Panc1 (cell line): Measurements from ENCODE around the gene LRCH1. TPM values are rescaled to one million over a fixed set of nuclear protein-coding genes. Genes with fewer than 3 reads are reported as not detected.

ENCODE experiments used
- ATAC-seq: fragments of 200-7000 bp; cut with Tn5 transposase; 2 replicates; pipeline ENCODE4 v1.9.1; 2020; ENCODE audit warnings: mild to moderate bottlenecking, moderate library complexity
- BruUV-seq: library from RNA; stranded (reverse); fragments of 400-500 nt; replicated peaks from 2 replicates; lab custom pipeline; 2021; lab: Mats Ljungman, UMichigan
- CTCF ChIA-PET: fragments of 300-600 bp; sonication (Branson Sonifier 250); formaldehyde crosslinking; loops from one replicate; lab custom pipeline; 2022; ENCODE audit warnings: antibody characterized with exemption; lab: Charles Lee
- POLR2A ChIA-PET: fragments of 300-600 bp; sonication (Branson Sonifier 250); formaldehyde crosslinking; loops from one replicate; lab custom pipeline; 2022; ENCODE audit warnings: antibody characterized with exemption; lab: Charles Lee
- DNase-seq: peaks from one replicate; pipeline ENCODE4 v3.0.0-alpha.2; 2010; ENCODE audit warnings: low read depth, low spot score
- H3K27ac ChIP-seq: 2 replicates; pipeline ENCODE4 v1.5.1; 2011; ENCODE audit warnings: mild to moderate bottlenecking, low read length, inconsistent platforms
- H3K27me3 ChIP-seq: fragments of 200-500 bp; sonication (Bioruptor generic); 2 replicates; pipeline ENCODE4 v1.6.0; 2014; ENCODE audit warnings: low read length, inconsistent platforms; ENCODE audit not compliant: control insufficient read depth, insufficient read depth
- H3K36me3 ChIP-seq: fragments of 200-500 bp; sonication (Bioruptor generic); 2 replicates; pipeline ENCODE4 v1.5.1; 2014; ENCODE audit warnings: inconsistent platforms, mild to moderate bottlenecking, low read length, moderate library complexity; ENCODE audit not compliant: control insufficient read depth, insufficient read depth
- H3K4me1 ChIP-seq: 2 replicates; pipeline ENCODE4 v1.5.1; 2011; ENCODE audit warnings: inconsistent platforms, mild to moderate bottlenecking, low read length, moderate library complexity; ENCODE audit not compliant: control insufficient read depth, insufficient read depth
- H3K4me3 ChIP-seq, 2 experiments: 2 replicates each; pipeline ENCODE4 v1.5.1; 2011 to 2012; ENCODE audit warnings: low read depth in 2 of 2, low read length in 2 of 2, mild to moderate bottlenecking in 2 of 2, inconsistent platforms in 1 of 2, moderate library complexity in 1 of 2
- H3K9me3 ChIP-seq: fragments of 200-500 bp; sonication (Bioruptor generic); 2 replicates; pipeline ENCODE4 v1.5.1; 2014; ENCODE audit warnings: low read depth, mild to moderate bottlenecking, inconsistent platforms, low read length, moderate library complexity; ENCODE audit not compliant: control insufficient read depth, insufficient read depth
- CTCF ChIP-seq: fragments of 450-650 bp; IDR thresholded peaks from 2 replicates; pipeline ENCODE4 v1.5.1; 2017; ENCODE audit warnings: mild to moderate bottlenecking
- POLR2AphosphoS5 ChIP-seq: IDR thresholded peaks from 2 replicates; pipeline ENCODE4 v1.6.1; 2012; ENCODE audit warnings: mild to moderate bottlenecking, low read depth, low read length, moderate library complexity
- REST ChIP-seq, 2 experiments: IDR thresholded peaks; 2 replicates each; pipeline ENCODE4 v1.6.1; 2011 to 2012; ENCODE audit warnings: low read depth in 2 of 2, control low read depth in 1 of 2, low read length in 1 of 2, mild to moderate bottlenecking in 1 of 2, moderate library complexity in 1 of 2; ENCODE audit not compliant: insufficient read depth in 1 of 2
- SIN3A ChIP-seq: IDR thresholded peaks from 2 replicates; pipeline ENCODE4 v1.6.1; 2012; ENCODE audit warnings: low read depth, mild to moderate bottlenecking, low read length, moderate library complexity, borderline replicate concordance; ENCODE audit not compliant: insufficient read depth
- TCF7L2 ChIP-seq: IDR thresholded peaks from 2 replicates; pipeline ENCODE4 v1.6.1; 2011; ENCODE audit warnings: mild to moderate bottlenecking, low read depth, low read length, inconsistent platforms
- in situ Hi-C: cut with HindIII; loops from 2 replicates; pipeline ENCODE4 v1.10.0; 2016; ENCODE audit warnings: low sequenced_read_pairs, low pct_unique_long_range_greater_than_20kb
- intact Hi-C: fragments of 100-400 bp; cut with micrococcal nuclease; formaldehyde crosslinking; loops from one replicate; pipeline ENCODE4 v1.10.0; 2022; ENCODE audit not compliant: unreplicated experiment
- total RNA-seq: library from RNA; stranded (reverse); gene quantifications from one replicate; pipeline ENCODE4 v1.2.1, GENCODE V29; 2021; ENCODE audit not compliant: unreplicated experiment

The LRCH1 gene
- total RNA-seq, 1 experiment from 2014 or later: 7.9 TPM

- CTCF ChIA-PET: no interaction called here
- no TSS peak for BruUV-seq
- no peak overlapping the region for H3K4me3 ChIP-seq
- no peaks in the 10 kb centered on the region for H3K36me3 ChIP-seq
- intact Hi-C loops: no loop called here
- POLR2A ChIA-PET: no interaction called here
- ATAC-seq (no peak), DNase-seq (no peak)
- no peaks in the 10 kb centered on the region for H3K9me3 ChIP-seq
- no peaks in the 10 kb centered on the region for H3K4me1 ChIP-seq
- in situ Hi-C loops: no loop called here
- H3K27ac ChIP-seq: no peak overlapping the region
- TF ChIP-seq POLR2AphosphoS5 (no peak), SIN3A (no peak), CTCF (no peak), TCF7L2 (no peak), REST (IDR thresholded peaks at IDR 0.05; ENCODE audit: insufficient read depth in 1 of 2, low read depth in 2 of 2, low read length in 1 of 2) (no peak)
- no peaks in the 10 kb centered on the region for H3K27me3 ChIP-seq
These were observed 25.0 kb downstream of the LRCH1 start for GRCh38 chr13:46577696-46578589.

GRCh38 chr13:46578590-46578975 is 25.6 kb downstream of the LRCH1 start:
- no peaks in the 10 kb centered on the region for H3K36me3 ChIP-seq
- H3K4me1 ChIP-seq: no peaks in the 10 kb centered on the region
- TF ChIP-seq CTCF: no peak
- TF ChIP-seq TCF7L2: no peak
- TF ChIP-seq POLR2AphosphoS5: no peak
- no peak for TF ChIP-seq REST (IDR thresholded peaks at IDR 0.05; ENCODE audit: insufficient read depth in 1 of 2, low read depth in 2 of 2, low read length in 1 of 2)
- no peak for TF ChIP-seq SIN3A
- H3K27ac ChIP-seq: no peak overlapping the region
- H3K9me3 ChIP-seq: no peaks in the 10 kb centered on the region
- ATAC-seq (no peak), DNase-seq (no peak)
- intact Hi-C loops (no loop called here), in situ Hi-C loops (no loop called here)
- no peaks in the 10 kb centered on the region for H3K27me3 ChIP-seq
- BruUV-seq: no TSS peak
- POLR2A ChIA-PET: no interaction called here
- H3K4me3 ChIP-seq: no peak overlapping the region
- CTCF ChIA-PET: no interaction called here
